SU-DHL-6 (cell line): ENCODE data around the gene SPO11.

ENCODE experiments used
- EZH2phosphoT487 ChIP-seq: fragments of 200-600 bp; sonication (generic), shearing (Covaris generic); conservative IDR thresholded peaks from 2 replicates; pipeline ENCODE4 v1.6.1; 2018; ENCODE audit warnings: mild to moderate bottlenecking, antibody characterized with exemption, low read length, moderate library complexity, mixed read lengths
- TF ChIP-seq, protein P1 (sequence below): fragments of 200-600 bp; sonication (generic); IDR thresholded peaks from one replicate; pipeline ENCODE4 v1.5.1; 2017; ENCODE audit warnings: antibody characterized with exemption, mild to moderate bottlenecking, low read length, moderate library complexity; ENCODE audit not compliant: insufficient read depth, poor library complexity, severe bottlenecking

DNA sequence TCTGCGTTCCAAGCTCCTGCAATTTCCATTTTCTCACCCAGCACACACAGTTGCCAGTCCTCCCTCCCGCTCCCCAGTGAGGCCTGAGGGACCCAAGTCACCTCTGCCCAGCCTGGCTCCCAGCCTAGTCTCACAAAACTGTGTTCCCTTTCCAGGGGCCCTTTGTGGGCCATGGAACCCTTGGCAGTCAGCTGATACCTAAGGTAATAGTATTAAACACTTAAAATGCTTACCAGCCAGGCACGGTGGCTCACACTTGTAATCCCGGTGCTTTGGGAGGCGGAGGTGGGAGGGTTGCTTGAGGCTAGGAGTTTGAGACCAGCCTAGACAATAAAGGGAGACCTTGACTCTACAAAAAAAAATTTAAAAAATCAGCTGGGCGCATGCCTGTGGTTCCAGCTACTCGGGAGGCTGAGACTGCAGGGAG, 58.4 kb downstream of the SPO11 start:
- TF ChIP-seq, protein P1, sequence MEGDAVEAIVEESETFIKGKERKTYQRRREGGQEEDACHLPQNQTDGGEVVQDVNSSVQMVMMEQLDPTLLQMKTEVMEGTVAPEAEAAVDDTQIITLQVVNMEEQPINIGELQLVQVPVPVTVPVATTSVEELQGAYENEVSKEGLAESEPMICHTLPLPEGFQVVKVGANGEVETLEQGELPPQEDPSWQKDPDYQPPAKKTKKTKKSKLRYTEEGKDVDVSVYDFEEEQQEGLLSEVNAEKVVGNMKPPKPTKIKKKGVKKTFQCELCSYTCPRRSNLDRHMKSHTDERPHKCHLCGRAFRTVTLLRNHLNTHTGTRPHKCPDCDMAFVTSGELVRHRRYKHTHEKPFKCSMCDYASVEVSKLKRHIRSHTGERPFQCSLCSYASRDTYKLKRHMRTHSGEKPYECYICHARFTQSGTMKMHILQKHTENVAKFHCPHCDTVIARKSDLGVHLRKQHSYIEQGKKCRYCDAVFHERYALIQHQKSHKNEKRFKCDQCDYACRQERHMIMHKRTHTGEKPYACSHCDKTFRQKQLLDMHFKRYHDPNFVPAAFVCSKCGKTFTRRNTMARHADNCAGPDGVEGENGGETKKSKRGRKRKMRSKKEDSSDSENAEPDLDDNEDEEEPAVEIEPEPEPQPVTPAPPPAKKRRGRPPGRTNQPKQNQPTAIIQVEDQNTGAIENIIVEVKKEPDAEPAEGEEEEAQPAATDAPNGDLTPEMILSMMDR: no peak
- TF ChIP-seq EZH2phosphoT487: no peak
